Umbilical cord (tissue), 2 donors: ENCODE measurements around the gene CHSY1. TPM values are rescaled to one million over a fixed set of nuclear protein-coding genes. Genes with fewer than 3 reads are reported as not detected.
A peak's percentile ranks its signal among the peaks of the same experiment; 100 is the strongest.
"Not testable (repeated sequence)": the region's sequence is repeated elsewhere in the genome, so short reads cannot be mapped to it uniquely, and the experiment has no call there.

Experiments used
- DNase-seq: peaks from one replicate; pipeline ENCODE4 v3.0.0-alpha.2; 2015; ENCODE audit warnings: low spot score
- total RNA-seq: library from RNA; depleted of rRNA; stranded (reverse); fragments of >200 nt; gene quantifications from one replicate; pipeline ENCODE4 v1.2.3, GENCODE V29; 2014; ENCODE audit warnings: low replicate concordance; ENCODE audit not compliant: insufficient read depth

The CHSY1 gene, protein sequence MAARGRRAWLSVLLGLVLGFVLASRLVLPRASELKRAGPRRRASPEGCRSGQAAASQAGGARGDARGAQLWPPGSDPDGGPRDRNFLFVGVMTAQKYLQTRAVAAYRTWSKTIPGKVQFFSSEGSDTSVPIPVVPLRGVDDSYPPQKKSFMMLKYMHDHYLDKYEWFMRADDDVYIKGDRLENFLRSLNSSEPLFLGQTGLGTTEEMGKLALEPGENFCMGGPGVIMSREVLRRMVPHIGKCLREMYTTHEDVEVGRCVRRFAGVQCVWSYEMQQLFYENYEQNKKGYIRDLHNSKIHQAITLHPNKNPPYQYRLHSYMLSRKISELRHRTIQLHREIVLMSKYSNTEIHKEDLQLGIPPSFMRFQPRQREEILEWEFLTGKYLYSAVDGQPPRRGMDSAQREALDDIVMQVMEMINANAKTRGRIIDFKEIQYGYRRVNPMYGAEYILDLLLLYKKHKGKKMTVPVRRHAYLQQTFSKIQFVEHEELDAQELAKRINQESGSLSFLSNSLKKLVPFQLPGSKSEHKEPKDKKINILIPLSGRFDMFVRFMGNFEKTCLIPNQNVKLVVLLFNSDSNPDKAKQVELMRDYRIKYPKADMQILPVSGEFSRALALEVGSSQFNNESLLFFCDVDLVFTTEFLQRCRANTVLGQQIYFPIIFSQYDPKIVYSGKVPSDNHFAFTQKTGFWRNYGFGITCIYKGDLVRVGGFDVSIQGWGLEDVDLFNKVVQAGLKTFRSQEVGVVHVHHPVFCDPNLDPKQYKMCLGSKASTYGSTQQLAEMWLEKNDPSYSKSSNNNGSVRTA
- 50.6 TPM for total RNA-seq

DNA sequence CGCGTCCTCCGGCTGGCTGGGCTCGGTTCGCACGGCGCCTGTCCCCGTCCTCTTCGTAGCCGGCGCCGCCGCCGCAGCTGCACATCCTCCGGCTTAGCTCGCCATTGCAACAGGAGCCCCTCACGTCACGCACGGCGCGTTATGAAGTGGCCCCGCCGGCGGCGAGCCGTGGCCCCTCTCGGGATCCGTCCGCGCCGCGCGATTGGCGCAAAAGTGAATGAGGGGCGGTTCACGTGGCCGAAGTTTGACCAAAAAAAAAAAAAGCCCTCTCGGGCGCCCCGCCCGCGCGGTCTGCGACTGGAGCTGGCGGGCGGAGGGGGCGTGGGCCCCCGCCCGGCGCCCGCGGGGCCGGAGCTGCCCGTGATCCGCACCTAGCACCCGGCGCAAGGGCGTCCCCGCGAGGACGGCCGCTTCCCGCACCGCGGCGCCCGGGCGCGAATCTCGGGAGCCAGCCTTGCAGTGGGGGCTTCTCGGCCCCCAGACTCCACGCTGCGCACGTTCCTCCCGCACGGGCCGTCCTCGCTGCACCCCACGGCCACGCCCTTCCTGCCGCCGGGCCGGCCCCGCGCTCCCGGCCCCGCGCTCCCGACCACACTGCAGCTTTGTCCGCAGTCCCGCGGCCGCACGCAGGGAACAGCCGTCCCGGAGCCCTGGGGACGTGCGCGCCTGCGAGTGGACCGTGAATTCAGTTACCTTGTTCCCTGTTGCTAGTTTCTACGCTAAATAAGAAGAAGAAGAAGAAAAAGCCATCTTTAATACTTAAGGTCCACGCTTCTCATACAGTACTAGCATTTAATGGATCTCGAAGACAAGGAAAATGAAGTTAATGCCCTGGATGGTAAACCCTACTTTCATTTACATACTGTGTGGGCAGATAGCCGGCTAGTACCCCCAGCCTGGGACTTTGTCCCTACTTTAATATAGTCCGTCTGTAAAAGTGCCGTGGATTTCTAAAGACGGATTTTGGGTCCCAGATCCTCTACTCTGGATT, at the start of gene CHSY1:
CHSY1 (minus strand) TSS at position 219 of the 991 bp plus-strand sequence. CDS start 592 bp downstream, outside the sequence.
- peak; percentile 96 for DNase-seq

DNA sequence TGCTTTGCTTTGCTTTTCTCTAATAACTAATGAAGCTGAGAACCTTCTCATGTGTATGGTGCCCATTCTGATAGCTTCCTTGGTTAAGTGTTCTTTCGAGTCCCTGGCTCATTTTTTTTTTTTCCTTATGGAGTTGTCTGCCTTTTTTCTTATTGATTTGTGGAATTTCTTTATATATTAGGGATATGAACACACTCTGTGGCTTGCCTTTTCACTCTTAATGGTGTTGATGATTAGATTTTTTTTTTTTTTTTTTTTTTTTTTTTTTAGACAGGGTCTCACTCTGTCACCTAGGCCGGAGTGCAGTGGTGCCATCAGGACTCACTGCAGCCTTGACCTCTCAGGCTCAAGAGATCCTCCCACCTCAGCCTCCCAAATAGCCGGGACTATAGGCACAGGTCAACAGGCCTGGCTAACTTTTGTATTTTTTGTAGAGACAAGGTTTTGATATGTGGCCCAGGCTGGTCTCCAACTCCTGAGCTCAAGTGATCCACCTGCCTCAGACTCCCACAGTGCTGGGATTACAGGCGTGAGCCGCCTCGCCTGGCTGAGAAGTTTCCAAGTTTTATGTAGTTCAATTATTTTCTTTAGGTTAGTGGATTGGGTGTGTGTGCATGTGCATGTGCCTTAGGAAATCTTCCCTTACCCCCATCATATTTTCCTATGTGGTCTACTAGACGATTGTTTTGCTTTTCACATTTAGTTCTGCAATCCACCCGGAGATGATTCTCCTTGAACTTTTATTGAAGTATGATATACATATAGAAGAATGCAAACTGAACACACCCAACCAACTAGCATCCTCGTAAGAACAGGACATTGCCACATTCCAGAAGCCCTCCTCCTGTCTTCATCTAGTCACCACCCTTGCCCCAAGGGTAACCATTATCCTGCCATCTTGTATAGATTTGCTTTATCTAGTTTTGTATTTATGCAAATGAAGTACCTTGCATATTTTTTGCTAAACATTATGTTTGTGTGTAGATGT, 44.9 kb upstream of the CHSY1 start:
- peak; percentile 14 for DNase-seq

DNA sequence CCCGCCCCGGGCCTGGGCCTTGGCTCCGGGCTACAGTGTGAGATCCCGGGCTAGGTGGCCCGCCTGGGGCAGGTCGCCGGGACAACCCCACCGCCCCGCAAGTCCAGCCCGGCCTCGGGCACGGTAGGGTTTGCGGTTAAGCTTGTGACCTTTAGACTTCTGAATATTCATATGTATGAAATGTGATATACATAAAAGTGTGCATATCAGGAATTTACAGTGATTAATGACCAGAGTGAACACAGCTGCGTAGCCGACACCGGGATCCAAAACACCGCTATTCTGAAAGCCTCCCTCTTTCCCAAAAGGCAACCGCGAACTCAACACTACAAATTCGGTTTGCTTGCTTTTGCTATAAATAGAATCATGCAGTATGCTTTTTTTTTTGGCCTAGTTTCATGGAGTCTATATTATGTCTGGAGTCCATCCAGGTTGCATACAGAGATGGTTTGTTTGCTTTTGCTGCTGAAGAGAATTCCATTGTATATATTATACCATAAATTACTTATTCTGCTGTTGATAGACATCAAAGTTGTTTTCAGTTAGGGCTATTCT, 43.8 kb upstream of the CHSY1 start:
- DNase-seq = peak; percentile 52

DNA sequence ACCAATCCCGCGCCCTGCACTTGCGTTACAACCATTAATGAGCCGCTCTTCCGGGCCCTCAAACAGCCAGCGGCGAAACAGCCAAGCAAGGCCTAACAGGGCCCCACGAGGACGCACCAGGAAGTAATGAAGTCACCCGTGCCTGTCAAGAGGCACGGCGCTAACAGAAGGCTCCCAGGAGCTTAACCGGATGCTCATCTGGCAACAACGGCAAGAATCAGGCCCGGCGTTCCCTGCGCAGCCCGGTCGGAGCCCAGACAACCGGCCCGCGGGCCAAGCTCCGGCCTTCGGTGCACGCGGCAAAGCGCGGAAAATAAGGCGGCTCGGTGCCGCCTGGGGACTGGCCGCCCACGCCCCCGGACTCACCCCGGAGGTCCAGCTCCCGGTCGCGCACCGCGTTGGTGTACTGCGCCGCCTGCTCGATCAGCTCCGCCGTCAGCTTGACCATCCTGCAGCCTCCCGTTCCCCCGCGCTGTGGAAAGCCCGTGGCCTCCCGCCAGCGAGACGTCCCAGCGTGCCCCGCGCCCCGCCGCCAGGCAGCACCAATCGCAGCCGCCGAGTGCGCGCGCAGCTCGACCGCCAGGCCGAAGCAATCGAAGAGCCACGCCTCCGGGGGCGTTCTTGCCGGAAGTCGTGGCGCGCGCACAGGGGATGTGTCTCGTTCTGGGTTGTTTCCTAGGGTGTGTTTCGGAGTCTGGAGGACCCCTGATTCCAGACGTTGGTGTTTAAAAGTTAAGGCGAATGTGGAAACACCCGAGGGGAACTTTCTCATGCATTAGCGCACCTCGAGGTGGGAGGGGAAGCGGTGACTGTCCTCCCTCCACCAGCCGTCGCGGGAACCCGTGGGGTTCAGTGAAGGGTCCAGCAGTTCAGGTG, 43.1 kb upstream of the CHSY1 start, which contains the start of gene SNRPA1:
SNRPA1 (minus strand) TSS at position 518 of the 876 bp plus-strand sequence; CDS start at position 448, 70 bp downstream.
- peak; percentile 98 for DNase-seq

DNA sequence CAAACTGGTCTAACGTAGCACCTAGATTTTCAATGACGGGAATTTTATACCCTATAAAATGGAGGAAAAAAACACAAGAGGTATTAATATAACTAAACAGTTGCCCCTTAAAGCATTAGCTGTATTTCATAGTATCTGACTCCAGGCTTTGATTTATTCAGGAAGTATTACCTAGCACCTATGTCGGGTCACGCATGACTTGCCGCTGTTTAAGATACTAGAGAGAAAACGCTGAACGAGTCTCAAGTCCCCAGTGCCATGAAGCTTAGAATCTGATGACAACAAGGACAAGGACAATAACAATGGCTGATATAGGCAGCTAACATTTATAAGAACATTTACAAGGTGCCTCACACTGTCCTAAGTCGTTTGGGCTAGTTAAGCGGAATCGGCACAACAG, 41.3 kb upstream of the CHSY1 start:
- DNase-seq = no peak

DNA sequence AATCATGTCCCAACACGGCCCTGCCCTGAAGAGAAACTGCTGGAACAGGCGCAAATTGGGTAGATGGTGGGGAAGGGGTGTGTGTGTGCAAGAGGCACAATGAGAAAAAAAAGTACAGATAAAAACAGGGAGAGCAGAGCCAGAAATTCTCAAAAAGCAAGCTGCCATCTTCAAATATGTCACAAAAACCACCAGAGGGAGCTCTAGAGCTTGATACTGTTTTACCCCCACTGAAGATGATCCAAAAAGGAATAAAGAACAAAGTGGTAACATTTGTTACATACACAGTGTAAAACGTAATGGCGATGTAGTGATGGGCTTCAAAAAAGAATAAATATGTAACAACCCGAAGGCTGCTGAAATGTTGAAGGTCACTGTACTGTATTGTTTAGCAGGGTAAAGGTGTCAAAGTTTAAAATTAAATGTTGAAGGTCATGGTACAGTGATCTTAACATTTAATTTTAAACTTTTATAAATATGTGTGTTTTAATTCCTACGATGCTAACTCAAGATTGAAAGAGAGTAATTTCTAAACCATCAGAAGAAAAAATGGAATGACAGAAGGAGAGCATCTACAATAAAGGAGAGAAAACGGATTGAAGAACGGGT, 37.2 kb upstream of the CHSY1 start:
- peak; percentile 32 for DNase-seq

DNA sequence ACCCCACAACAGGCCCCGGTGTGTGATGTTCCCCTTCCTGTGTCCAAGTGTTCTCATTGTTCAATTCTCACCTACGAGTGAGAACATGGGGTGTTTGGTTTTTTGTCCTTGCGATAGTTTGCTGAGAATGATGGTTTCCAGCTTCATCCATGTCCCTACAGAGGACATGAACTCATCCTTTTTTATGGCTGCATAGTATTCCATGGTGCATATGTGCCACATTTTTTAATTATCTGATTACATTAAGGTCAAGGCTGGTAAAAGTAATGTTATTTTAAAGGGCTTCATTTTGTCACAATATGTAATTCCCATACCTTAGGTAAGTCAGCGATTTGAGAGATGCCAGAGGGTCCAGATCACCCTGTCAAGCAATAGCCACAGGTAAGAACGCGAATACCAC, 35.5 kb upstream of the CHSY1 start:
- DNase-seq = not testable (repeated sequence)

DNA sequence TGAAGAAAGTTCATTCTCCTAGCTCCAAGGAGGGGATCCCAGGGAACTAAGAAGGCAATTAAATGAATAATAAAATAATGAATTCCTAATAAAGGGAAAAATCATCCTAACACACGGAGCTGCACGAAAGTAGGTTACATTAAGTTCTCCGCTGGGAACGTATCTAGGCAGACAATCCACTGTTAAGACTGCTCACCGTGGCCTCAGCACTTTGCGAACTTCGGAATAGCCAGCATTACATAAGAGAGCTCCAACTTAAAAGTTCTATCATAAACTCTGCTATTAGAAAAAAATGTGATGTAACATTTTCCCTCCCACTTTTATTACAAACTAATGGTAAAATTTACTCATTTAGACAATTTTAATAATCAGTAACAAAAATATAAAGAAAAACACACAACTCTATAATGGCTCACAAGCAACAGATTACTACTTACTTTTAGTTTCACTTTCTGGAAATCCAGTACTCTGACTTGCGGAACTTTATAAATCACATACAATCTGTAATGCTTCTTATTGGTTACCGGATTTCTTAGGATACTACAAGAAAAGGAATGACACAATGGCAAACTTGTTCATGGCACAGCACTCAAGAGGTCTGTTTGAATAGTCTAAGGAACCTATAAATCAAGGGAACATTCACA, 34.7 kb upstream of the CHSY1 start:
- DNase-seq = no peak

DNA sequence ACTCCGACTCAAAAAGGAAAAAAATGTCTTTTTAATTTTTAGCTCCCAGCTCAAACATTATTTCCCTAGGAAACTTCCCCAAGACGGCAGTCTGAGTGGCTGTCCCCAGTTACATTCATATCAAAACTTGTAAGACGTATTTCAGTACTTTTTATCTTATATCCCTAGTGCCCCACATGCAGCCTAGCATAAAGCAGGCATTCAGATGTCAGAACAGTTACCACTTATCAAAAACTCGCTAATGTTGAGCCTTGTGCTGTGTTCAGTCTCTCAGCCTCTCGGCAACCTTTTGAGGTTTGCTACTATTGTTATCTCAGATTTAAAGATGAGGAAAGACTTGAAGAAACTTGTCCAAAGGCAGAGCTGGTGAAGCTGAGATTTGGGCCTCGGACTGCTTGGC, 32.1 kb upstream of the CHSY1 start:
- no peak for DNase-seq

DNA sequence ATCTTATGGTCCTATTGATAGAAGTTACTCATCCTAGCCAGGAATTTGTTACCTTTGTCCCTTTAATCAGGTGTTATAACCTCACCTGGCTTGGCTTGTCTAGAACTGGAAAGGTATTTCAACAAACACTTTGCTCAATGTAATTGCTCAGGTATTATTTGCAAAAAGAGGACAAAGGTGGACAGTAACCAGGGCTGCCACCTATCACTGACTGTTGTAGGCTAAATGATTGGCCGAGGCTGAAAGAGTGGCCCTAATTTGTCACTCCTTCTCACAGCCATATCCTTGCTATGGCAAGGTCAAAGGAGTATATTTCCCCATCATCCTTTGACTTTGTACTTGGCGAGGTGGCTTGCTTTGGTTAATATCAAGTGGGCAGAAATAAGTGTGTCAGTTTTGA, 28.2 kb upstream of the CHSY1 start:
- no peak for DNase-seq

DNA sequence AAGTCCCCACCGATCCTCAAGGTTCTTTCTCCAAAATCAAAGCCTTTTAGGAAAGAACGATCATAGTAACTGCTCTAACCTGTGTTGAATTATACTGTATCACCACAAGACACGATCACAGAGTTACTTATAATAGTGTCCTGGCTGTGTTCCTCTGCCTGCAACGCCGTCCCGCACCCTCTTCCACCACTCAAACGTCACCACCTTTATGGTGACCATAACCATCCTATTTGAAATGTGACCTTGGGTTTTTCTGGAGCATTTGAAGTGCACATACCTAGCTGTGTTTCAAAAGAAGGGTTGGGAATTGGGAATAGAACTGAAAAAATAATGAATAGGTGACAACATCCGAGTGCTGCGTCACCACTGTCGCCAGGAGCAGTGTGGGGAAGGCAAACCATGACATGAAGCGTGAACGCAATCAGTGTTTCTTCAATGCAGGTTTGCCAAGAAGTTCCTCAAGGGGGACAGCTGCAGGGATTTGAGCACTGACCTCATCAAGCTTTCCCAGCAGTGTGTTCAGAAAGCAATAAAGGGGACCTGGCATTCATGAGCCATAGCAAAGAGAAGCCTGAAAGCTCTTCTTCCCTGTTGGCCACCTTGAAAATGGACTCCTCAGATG, 26.2 kb upstream of the CHSY1 start:
- no peak for DNase-seq

DNA sequence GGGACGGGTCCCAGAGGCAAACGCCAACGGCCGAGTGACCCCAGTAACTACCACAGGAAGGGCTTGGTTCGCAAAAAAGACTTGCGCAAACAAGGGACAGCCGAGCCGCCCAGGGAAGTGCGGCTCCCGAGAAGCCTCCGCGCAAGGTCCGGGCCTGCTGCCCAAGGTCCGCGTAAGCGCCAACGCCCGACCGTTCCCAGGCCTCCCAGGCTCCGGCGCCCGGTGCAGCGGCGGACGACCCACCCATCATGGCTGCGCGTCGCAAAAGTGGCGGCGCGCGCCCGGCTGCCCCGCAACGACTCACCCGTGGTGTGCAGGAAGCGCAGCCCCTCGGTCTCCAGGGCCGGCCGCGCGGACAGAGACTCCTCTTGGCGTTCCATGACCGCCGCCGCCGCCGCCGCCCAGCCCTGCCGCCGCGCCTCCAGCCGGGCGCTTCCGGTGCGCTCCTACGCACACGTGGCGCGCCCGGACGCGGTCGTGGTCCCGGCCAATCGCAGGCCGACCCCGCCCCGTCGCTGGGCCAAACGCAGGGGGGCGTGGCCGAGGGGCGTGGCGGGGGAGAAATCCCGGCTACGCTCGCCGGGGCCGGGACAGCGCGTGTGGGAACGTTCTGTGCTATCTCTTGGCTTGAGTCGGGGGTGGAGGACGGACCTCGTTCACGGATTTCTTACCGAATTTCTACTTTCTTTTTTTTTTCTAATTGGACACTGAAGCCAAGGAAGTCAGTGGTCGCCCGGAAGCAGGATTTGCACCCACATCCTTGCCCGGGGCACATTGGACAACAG, 25.4 kb upstream of the CHSY1 start, which contains the start of gene SELENOS:
SELENOS (minus strand) TSS at position 448 of the 785 bp plus-strand sequence; CDS start at position 380, 68 bp downstream.
- DNase-seq = peak; percentile 93

DNA sequence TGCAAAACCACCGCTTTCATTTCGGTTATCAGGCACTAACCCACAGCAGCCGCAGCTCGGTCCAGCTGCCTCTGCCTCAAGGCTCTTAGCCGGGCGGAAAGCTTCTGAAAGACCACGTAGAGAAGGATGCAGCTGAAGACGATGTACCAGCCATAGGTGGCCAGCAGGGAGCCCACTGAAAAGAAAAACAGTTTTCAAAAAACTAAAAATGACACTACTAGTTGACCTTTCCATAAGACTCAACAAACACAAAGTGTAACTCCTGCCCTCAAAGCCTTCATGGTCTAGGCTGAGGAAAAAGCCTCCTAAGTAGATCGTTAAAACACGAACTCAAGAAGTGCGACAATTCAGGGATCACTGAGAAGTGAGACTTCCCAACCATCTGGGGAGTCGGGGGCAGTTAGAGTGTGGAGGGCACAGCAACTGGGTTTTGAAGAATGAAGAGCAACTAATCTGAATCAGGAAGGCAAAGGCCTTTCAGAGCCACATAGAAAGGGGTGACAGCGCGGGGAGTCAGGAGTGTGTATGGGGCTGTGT, 24.7 kb upstream of the CHSY1 start:
- peak; percentile 19 for DNase-seq

DNA sequence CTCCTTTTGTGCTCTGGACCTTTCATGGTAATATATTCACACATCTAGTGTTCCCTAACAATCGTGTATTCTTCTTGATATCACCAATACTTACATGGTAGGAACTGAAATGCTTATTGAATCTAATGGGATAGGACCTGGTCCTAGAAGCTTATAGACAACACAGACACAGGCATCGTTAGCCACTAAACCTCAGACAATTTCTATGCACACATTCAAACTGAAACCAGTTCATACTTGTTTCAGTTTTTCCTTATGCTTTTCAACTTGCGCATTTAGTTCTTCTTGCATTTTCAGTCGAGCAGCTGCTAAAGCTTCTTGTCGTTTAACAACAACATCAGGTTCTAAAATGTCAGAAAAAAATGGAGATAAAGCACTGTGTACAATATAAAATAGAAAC, 23.2 kb upstream of the CHSY1 start:
- DNase-seq = no peak

DNA sequence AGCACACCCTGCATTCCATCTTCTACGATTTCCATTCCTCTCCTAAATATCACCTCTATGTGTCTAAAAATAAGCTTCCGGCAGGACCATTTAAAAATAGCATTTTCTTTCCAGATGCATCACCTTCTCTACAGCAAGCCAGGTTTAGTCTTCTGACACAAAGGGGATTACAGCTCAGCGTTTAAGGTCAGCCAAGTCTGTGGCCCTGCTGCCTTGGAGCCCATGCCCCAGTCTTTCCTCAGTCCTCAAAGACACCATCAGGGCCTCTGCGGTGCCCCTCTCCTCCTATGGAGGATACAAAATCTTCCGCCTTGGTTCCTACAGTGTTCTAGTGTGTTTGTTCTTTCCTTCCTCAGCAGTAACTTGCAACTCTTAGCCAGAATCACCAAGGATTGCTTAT, 21.7 kb upstream of the CHSY1 start:
- no peak for DNase-seq

DNA sequence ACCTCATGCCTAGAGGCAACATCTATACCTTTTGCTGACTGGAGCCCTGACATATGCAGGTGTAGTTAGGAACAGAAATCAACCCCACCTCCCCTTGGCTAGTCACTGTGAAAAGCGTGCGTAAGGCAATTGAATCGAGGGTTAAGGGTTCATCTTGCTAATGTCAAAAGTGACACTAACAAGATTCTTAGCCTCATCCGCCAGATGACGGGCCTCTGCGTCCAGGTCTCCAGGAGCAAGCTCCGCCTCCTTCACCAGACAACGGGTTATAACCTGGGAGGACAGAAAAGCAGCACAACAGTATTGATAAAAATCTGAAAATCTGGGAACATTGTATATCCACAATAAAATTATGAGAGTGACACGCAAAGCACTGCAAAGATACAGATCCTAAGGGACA, 20.7 kb upstream of the CHSY1 start:
- DNase-seq = no peak
